ENCODE measurements around the gene CCSER1.

- TF ChIP-seq CTCF (IDR thresholded peaks at IDR 0.05; ENCODE audit: poor library complexity) (no peak), EZH2 (IDR thresholded peaks at IDR 0.05; ENCODE audit: borderline replicate concordance) (no peak), EZH2phosphoT487 (IDR thresholded peaks at IDR 0.05; ENCODE audit: low read depth, severe bottlenecking, unreplicated experiment) (no peak)
These were observed 4.8 kb upstream of the CCSER1 start for GRCh38 chr4:90122355-90122748.

Data from hepatocyte (in vitro differentiated cells).